NCI-H524 (cell line): ENCODE measurements around the gene NPEPL1.
"Not testable (repeated sequence)": the region's sequence is repeated elsewhere in the genome, so short reads cannot be mapped to it uniquely, and the experiment has no call there.

ENCODE experiments used
- DNase-seq, 2 experiments: peaks; one replicate each; lab custom pipeline; 2025; lab: John Stamatoyannopoulos, UW

Gene NPEPL1

GRCh38 chr20:58692579-58693225 lies at the start of gene NPEPL1:
NPEPL1 (plus strand) TSS chr20:58692800; CDS start chr20:58692901, 101 bp downstream.
- peak in 1 of 2 experiments; percentile 44 for DNase-seq

GRCh38 chr20:58642896-58643295 lies 49.7 kb upstream of the NPEPL1 start:
- DNase-seq = not testable (repeated sequence)

GRCh38 chr20:58645412-58645968 lies 47.1 kb upstream of the NPEPL1 start:
- DNase-seq = no peak

- no peak for DNase-seq
These were observed 46.3 kb upstream of the NPEPL1 start for GRCh38 chr20:58646257-58646656.

- no peak for DNase-seq
These were observed 45.9 kb upstream of the NPEPL1 start for GRCh38 chr20:58646703-58647102.

- DNase-seq = no peak
These were observed 45.3 kb upstream of the NPEPL1 start for GRCh38 chr20:58647162-58647795.

- no peak for DNase-seq
These were observed 44.7 kb upstream of the NPEPL1 start for GRCh38 chr20:58647796-58648501.

GRCh38 chr20:58648502-58648825 lies 44.1 kb upstream of the NPEPL1 start:
- not testable (repeated sequence) for DNase-seq

GRCh38 chr20:58649288-58650180 lies 43.1 kb upstream of the NPEPL1 start:
- no peak for DNase-seq

- DNase-seq = peak in 1 of 2 experiments; percentile 51
These were observed 42.3 kb upstream of the NPEPL1 start for GRCh38 chr20:58650181-58650775.

- DNase-seq = peak; percentile 80 to 88
These were observed 41.6 kb upstream of the NPEPL1 start, which contains the start of gene STX16 for GRCh38 chr20:58650776-58651558. STX16 (plus strand) TSS chr20:58651283; CDS start chr20:58652007, 724 bp downstream.

GRCh38 chr20:58651559-58651945 lies 41.0 kb upstream of the NPEPL1 start:
- peak in 1 of 2 experiments; percentile 34 for DNase-seq

GRCh38 chr20:58651946-58652605 lies 40.5 kb upstream of the NPEPL1 start:
- peak in 1 of 2 experiments; percentile 25 for DNase-seq

- DNase-seq = no peak
These were observed 39.9 kb upstream of the NPEPL1 start for GRCh38 chr20:58652606-58653294.

GRCh38 chr20:58654337-58654736 lies 38.3 kb upstream of the NPEPL1 start:
- no peak for DNase-seq

- DNase-seq = no peak
These were observed 37.1 kb upstream of the NPEPL1 start for GRCh38 chr20:58655328-58656107.

GRCh38 chr20:58656831-58657230 lies 35.8 kb upstream of the NPEPL1 start:
- DNase-seq = no peak

- DNase-seq = no peak
These were observed 35.3 kb upstream of the NPEPL1 start for GRCh38 chr20:58657262-58657661.

GRCh38 chr20:58657986-58658385 lies 34.6 kb upstream of the NPEPL1 start:
- DNase-seq = no peak
